Stomach (tissue), 9 donors: Measurements from ENCODE around the gene HSPA12A. TPM values are rescaled to one million over a fixed set of nuclear protein-coding genes. Genes with fewer than 3 reads are reported as not detected.

Source experiments
- DNase-seq, 2 donors: peaks; one replicate each; pipeline versions ENCODE4 v3.0.0 to v3.0.0-alpha.2; 2013 to 2019
- H3K27ac ChIP-seq, 5 donors: fragments of 200-600 bp in 4 of 5; sonication (generic) in 4 of 5; one replicate each; pipeline ENCODE4 v1.5.1; 2013 to 2019; ENCODE audit warnings: mild to moderate bottlenecking in 1 of 5, moderate library complexity in 1 of 5
- H3K27me3 ChIP-seq, 3 donors: fragments of 200-600 bp; sonication (generic); one replicate each; pipeline ENCODE4 v1.5.1; 2017 to 2019; ENCODE audit warnings: mixed run types in 1 of 3
- H3K36me3 ChIP-seq, 4 donors: fragments of 200-600 bp; sonication (generic); 1 replicate in 3 of 4; 2 replicates in 1 of 4; pipeline ENCODE4 v1.5.1; 2016 to 2019
- H3K4me1 ChIP-seq, 4 donors: fragments of 200-600 bp; sonication (generic); one replicate each; pipeline ENCODE4 v1.5.1; 2016 to 2019
- H3K4me3 ChIP-seq, 4 donors: fragments of 200-600 bp; sonication (generic) in 3 of 4; one replicate each; pipeline ENCODE4 v1.5.1; 2016 to 2019; ENCODE audit warnings: mild to moderate bottlenecking in 1 of 4
- H3K9me3 ChIP-seq, 4 donors: fragments of 200-600 bp; sonication (generic); one replicate each; pipeline ENCODE4 v1.5.1; 2016 to 2019
- CTCF ChIP-seq, 7 experiments: fragments of 450-650 bp in 4 of 7; fragments of 200-600 bp in 3 of 7; sonication (generic) in 3 of 7; IDR thresholded peaks; one replicate each; pipeline ENCODE4 v1.5.1; 2016 to 2019; ENCODE audit warnings: antibody characterized with exemption in 7 of 7, control low read depth in 2 of 7, mild to moderate bottlenecking in 1 of 7
- EP300 ChIP-seq: sonication (generic); formaldehyde crosslinking; IDR thresholded peaks from one replicate; pipeline ENCODE4 v1.6.1; 2017; ENCODE audit warnings: antibody characterized with exemption
- POLR2A ChIP-seq, 4 donors: fragments of 450-650 bp; IDR thresholded peaks; one replicate each; pipeline ENCODE4 v1.6.1; 2016; ENCODE audit warnings: antibody characterized with exemption in 4 of 4, control low read depth in 2 of 4, mild to moderate bottlenecking in 1 of 4, moderate library complexity in 1 of 4
- POLR2AphosphoS5 ChIP-seq, 3 donors: sonication (generic); formaldehyde crosslinking; IDR thresholded peaks; one replicate each; pipeline ENCODE4 v1.6.1; 2016; ENCODE audit warnings: antibody characterized with exemption in 3 of 3
- WGBS, 5 donors: extraction: QIAGEN DNeasy Blood & Tissue Kit in 3 of 5; methylation state at CpG; one replicate each; pipeline versions ENCODE4 v1.1.5 to v1.1.7; 2013 to 2018; 5-methylcytosine and 5-hydroxymethylcytosine counted together
- intact Hi-C: fragments of 100-400 bp; cut with DNase I; formaldehyde crosslinking; loops from one replicate; pipeline ENCODE4 v1.15.1; 2023; ENCODE audit warnings: low total_unique reads
- polyA plus RNA-seq, 3 donors: library from polyadenylated mRNA; stranded (reverse); fragments of 200-250 nt; gene quantifications; one replicate each; pipeline ENCODE4 v1.2.3, GENCODE V29; 2013
- total RNA-seq, 5 donors: library from RNA; depleted of rRNA; stranded (reverse); fragments of >200 nt; gene quantifications; one replicate each; pipeline versions ENCODE4 v1.1.0 to v1.2.3, GENCODE V29; 2014 to 2016
- donor health status: healthy with polysubstance abuse.
- donor health status: Bipolar disorder and iron deficiency.
- donor health status: healthy.

HSPA12A gene
- total and polyA plus RNA-seq, 8 donors: 2.0 to 25.5 (median 4.1) TPM

DNA sequence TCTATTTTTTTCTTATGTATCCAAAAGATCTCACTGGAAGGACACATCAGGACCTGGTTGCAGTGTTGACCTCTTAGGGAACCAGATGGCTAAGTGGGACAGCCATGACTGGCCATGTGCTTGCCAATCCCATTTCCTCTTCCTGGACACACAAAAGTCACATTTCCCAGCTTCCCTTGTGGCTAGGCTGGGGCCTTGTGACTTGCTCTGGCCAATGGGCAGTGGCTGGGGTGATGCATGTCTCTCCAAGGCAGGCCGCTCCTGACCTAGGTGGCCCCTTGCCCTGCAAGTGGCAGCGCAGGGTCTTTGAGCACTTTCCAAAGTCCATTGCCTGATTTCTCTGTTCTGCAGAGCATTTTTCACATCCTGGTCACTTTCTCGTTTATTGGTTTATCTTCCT is 41.7 kb upstream of the HSPA12A start:
- 85 to 93% (median 91%) methylated on average over 3 of the region's 3 CpGs for WGBS, 5 donors
- TF ChIP-seq POLR2A (IDR thresholded peaks at IDR 0.05): no peak
- no peak for TF ChIP-seq POLR2AphosphoS5 (IDR thresholded peaks at IDR 0.05)
- no peak for TF ChIP-seq CTCF (IDR thresholded peaks at IDR 0.05)
- TF ChIP-seq EP300: no peak
- intact Hi-C loops: no loop called here
- H3K36me3 ChIP-seq: no peaks in the 10 kb centered on the region
- no peak for DNase-seq
- peaks cover 6 to 10% (median 7%) of the 10 kb centered on the region in 4 donors for H3K4me1 ChIP-seq
- peaks cover 0 to 7% (median 6%) of the 10 kb centered on the region in 3 donors for H3K27me3 ChIP-seq
- H3K4me3 ChIP-seq: no peak overlapping the region
- H3K9me3 ChIP-seq: no peaks in the 10 kb centered on the region
- no peak overlapping the region for H3K27ac ChIP-seq

DNA sequence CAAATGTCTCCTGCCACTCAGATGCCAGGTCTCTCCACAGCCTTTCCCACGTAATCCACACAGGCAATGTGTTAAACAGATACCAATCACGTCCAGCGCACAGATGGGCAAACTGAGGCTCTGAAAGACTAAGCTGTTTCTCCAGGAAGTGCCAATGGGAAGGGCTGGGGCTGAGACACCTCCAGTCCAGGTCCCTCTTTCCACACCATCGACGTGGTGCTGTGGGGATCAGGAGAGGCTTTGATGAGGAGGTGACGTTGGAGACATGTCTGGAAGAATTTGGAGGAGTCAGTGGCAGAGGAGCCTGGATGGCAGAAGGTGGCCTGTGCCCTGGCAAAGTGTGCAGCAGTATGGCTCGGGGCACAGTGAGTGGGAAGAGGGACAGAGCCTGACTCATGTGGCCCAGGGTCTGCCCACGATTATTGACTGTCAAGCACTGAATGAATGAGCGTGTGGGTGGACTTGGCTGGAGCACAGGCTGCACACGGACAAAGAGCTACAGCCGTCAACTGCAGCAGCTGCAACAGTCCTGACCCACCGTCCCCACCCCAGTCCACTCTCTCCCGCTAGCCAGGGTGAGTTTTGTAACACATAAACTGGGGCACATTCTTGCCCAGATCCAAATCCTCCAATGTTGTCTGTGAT is 40.8 kb upstream of the HSPA12A start:
- intact Hi-C loops: no loop called here
- no peak for TF ChIP-seq POLR2A (IDR thresholded peaks at IDR 0.05)
- TF ChIP-seq EP300: no peak
- no peak for TF ChIP-seq CTCF (IDR thresholded peaks at IDR 0.05)
- no peak for TF ChIP-seq POLR2AphosphoS5 (IDR thresholded peaks at IDR 0.05)
- Histone ChIP-seq H3K36me3 (no peaks in the 10 kb centered on the region), H3K4me3 (no peak overlapping the region), H3K27me3 (peaks cover 0 to 7% (median 6%) of the 10 kb centered on the region in 3 donors), H3K9me3 (no peaks in the 10 kb centered on the region), H3K27ac (no peak overlapping the region), H3K4me1 (peaks cover 6% of the 10 kb centered on the region in 4 donors)
- WGBS, 5 donors: 61 to 72% (median 66%) methylated on average over 12 to 13 of the region's 13 CpGs
- DNase-seq: no peak

GRCh38 chr10:116781370-116781884 is 39.1 kb upstream of the HSPA12A start:
- Histone ChIP-seq H3K9me3 (no peaks in the 10 kb centered on the region), H3K4me3 (no peak overlapping the region), H3K36me3 (no peaks in the 10 kb centered on the region), H3K27me3 (no peaks in the 10 kb centered on the region), H3K27ac (no peak overlapping the region), H3K4me1 (no peaks in the 10 kb centered on the region)
- intact Hi-C loops: no loop called here
- TF ChIP-seq POLR2AphosphoS5 (IDR thresholded peaks at IDR 0.05) (no peak), POLR2A (IDR thresholded peaks at IDR 0.05) (no peak), EP300 (no peak), CTCF (IDR thresholded peaks at IDR 0.05) (no peak)
- 67 to 74% (median 72%) methylated on average over 7 of the region's 7 CpGs for WGBS, 5 donors
- DNase-seq: no peak

- TF ChIP-seq EP300 (no peak), POLR2AphosphoS5 (IDR thresholded peaks at IDR 0.05) (no peak), POLR2A (IDR thresholded peaks at IDR 0.05) (no peak), CTCF (IDR thresholded peaks at IDR 0.05) (no peak)
- Histone ChIP-seq H3K36me3 (no peaks in the 10 kb centered on the region), H3K4me1 (no peaks in the 10 kb centered on the region), H3K9me3 (no peaks in the 10 kb centered on the region), H3K27me3 (peaks cover 0 to 3% (median 0%) of the 10 kb centered on the region in 3 donors), H3K4me3 (no peak overlapping the region), H3K27ac (no peak overlapping the region)
- DNase-seq: no peak
- 73 to 96% (median 95%) methylated on average over 3 of the region's 3 CpGs for WGBS, 5 donors
- intact Hi-C loops: no loop called here
Observed at GRCh38 chr10:116780691-116781205, 38.4 kb upstream of the HSPA12A start.
